ENCODE results near the gene XPO1.

DNA sequence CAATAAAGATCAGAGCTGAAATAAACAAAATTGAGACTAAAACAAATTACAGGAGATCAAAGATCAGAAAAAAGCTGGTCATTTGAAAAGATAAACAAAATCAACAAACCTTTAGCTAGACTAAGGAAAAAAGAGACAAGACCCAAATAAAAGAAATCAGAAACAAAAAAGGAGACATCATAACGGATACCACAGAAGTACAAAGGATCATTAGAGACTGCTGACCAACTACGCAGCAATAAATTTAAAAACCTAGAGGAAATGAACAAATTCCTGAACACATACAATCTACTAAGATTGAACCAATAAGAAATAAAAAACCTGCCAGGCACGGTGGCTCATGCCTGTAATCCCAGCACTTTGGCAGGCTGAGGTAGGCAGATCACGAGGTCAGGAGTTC lies 101.0 kb downstream of the XPO1 start:
- TF ChIP-seq CTCF (IDR thresholded peaks at IDR 0.05) (no peak), POLR2A (IDR thresholded peaks at IDR 0.05) (no peak)
